DOHH2 (cell line): ENCODE measurements around the gene APOL3.

Experiments used
- CTCF ChIP-seq: fragments of 200-600 bp; sonication (generic); IDR thresholded peaks from one replicate; pipeline ENCODE4 v1.5.1; 2014; ENCODE audit warnings: antibody characterized with exemption, mild to moderate bottlenecking, low read depth, low read length; ENCODE audit not compliant: poor library complexity, severe bottlenecking
- EZH2phosphoT487 ChIP-seq: fragments of 200-600 bp; sonication (generic); IDR thresholded peaks from 2 replicates; pipeline ENCODE4 v1.6.1; 2017; ENCODE audit warnings: borderline replicate concordance, mild to moderate bottlenecking, antibody characterized with exemption, low read length, moderate library complexity, mixed read lengths

- TF ChIP-seq CTCF (no peak), EZH2phosphoT487 (no peak)
Measured at GRCh38 chr22:36106910-36107309, 53.6 kb downstream of the APOL3 start.
